GM18861 (cell line): ENCODE results near the gene MYH14.

ENCODE experiments used
- ATAC-seq: cut with Tn5 transposase; IDR thresholded peaks from one replicate; pipeline ENCODE4 v1.9.1; 2021; ENCODE audit not compliant: unreplicated experiment

Gene MYH14

DNA sequence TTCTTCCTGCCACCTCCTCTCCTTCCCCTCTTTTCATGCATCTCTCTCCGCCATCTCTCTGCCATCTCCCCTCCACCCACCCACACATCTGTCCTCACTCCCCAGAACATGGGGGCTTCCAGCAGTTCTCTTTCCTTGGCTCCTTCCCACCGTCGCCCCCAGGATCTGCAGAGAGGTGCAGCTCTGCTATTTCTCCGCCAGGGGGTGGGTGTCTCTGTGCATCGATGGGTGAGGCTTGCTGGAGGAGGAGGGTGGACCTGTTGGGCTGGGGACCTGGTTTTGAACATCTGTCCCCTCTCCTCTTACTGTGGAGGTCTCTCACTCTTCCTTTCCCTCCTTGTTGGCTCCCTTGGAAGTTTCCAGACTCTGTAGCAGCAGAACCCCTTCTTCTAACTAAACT is 51.7 kb downstream of the MYH14 start:
- no peak for ATAC-seq

DNA sequence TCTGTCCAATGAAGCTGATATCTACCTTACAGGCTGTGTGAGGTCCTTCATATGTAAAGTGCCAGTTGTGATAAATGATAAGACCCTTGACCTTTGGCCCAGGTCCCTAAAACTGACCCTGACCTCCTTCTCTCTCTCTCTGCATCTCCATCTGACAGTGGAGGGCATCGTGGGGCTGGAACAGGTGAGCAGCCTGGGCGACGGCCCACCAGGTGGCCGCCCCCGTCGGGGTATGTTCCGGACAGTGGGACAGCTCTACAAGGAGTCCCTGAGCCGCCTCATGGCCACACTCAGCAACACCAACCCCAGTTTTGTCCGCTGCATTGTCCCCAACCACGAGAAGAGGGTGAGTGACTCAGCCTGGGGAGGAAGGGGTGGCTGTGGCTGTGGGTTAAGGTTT is 53.7 kb downstream of the MYH14 start:
- no peak for ATAC-seq

DNA sequence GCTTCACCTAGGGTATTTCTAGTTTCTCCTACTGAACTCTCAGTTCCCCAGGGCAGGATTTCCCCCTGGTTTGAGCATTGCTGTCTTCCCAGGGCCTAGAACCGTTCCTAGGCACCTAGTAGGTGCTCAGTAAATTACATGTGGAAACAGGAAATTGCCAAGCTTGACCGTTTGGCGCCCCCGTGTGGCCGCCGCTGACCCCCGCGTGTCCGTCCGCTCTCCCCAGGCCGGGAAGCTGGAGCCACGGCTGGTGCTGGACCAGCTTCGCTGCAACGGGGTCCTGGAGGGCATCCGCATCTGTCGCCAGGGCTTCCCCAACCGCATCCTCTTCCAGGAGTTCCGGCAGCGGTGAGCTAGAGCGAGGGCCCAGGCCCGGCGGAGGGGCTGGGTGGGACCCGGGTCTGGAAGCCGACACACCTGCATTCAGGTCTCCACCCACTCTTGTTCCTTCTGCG is 55.5 kb downstream of the MYH14 start:
- ATAC-seq: no peak

DNA sequence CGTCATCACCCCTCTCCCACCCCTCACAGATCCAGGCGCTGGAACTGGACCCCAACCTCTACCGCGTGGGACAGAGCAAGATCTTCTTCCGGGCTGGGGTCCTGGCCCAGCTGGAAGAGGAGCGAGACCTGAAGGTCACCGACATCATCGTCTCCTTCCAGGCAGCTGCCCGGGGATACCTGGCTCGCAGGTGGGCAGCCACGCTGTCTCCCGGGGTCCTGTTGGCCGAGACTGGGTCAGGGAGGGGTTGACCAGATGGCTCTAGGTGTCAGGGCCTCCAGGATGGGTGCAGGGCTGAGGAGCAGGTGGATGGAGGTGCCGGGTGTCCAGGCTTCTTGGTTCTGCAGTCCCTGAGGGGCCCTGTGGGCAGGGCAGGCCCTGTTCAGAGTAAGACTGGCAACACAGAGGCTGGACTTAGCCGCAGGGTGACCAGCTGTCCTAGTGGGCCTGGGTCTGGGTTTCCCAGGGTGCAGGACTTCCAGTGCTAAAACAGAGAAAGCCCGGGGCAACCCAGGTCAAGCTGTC is 58.1 kb downstream of the MYH14 start:
- ATAC-seq: no peak

DNA sequence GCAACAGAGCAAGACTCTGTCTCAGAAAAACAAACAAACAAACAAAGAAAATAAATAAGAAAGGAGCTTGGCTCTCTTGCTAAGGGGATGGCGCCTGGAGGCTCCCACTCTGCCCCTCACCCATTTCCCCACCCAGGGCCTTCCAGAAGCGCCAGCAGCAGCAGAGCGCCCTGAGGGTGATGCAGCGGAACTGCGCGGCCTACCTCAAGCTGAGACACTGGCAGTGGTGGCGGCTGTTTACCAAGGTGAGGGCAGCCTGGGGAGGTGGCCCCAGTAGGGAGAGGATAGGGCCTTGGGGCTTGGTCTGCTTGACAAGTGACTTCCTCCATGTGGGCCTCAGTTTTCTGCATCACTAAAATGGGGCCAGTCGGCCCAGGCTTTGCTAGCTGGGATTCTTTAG is 59.8 kb downstream of the MYH14 start:
- no peak for ATAC-seq

DNA sequence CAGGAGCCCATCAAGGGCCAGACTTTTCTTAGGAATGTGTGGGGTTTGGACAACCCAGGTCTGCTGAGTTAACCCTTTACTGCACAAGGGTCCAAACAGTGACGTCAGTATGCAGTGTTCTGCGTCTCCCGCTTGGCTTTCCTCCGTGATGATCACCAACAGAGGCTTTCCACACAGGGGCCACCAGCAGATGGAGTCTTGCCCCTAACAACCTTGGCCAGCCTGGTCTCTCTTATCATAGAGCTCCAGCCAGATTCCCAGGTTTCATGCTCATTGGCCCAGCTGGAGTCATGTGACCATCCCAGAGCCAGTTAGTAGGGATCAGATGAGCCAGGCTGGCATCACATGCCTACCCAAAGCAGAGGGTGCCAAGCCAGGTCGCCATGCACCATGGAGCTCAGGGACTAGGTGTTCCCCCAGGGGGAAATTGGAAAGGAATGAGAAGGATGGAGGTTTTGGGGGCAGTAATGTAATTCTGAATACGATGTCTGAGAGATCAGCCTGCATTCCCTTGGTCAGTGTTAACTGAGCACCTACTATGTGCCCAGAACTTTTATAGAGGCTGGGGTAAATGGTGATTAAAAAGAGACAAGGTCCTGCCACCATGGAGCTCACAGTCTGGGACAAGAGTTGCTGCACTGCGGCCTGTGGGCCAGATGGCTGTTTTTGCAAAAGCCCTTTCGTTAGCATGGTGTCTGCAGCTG is 61.2 kb downstream of the MYH14 start:
- no peak for ATAC-seq

DNA sequence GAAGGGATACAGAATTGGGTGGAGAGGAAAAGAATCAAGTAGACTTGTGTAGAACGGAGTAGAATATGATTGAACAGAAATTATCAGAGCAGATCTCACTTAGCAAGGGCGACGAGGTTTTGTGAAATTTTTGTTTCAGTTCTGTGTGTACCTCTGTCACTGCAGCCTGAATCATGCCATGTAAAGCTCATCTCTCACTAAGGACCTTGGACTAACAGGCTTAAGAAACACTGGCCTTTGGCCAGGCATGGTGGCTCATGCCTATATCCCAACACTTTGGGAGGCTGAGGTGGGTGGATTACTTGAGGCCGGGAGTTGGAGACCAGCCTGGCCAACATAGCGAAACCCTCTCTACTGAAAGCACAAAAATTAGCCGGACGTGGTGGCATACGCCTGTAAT is 62.6 kb downstream of the MYH14 start:
- no peak for ATAC-seq

DNA sequence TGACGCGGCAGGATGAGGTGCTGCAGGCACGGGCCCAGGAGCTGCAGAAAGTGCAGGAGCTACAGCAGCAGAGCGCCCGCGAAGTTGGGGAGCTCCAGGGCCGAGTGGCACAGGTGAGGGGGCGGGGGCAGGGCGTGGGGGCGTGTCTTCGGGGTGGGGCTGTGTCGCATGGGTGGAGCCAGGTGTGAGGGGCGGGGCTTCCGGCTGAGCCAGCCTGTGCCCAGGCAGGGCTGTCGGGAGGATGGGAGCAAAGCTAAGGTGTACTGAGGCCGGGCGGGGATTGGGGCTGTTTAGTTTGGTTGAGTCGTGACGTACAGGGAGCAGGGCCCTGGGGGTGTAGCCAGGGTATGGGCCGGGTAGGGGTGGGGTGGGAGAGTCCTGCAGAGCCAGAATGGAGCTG is 63.5 kb downstream of the MYH14 start:
- ATAC-seq: no peak

DNA sequence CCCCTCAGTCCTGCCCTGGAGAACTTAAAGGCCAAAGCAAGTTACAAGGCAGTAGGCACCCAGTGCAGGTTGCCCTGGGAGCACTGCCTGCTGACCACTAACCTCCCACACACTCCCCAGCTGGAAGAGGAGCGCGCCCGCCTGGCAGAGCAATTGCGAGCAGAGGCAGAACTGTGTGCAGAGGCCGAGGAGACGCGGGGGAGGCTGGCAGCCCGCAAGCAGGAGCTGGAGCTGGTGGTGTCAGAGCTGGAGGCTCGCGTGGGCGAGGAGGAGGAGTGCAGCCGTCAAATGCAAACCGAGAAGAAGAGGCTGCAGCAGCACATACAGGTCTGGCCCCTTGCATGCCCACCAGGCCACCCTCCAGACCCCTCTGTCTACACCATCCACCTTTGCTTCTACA is 64.6 kb downstream of the MYH14 start:
- no peak for ATAC-seq

DNA sequence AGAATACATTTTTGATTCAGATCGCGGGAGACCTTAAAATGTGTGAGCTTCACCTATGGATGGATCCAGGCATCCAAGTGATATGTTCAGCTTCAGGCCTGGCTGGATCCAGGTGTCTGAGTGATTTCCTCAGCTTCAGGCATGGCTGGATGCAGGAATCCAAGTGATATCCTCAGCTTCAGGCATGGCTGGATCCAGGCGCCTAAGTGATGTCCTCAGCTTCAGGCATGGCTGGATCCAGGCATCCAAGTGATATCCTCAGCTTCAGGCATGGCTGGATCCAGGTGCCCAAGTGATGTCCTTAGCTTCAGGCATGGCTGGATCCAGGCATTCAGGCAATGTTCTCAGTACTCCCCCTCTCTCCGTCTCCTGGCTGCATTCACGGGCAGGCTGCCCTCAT is 65.1 kb downstream of the MYH14 start:
- ATAC-seq: no peak

DNA sequence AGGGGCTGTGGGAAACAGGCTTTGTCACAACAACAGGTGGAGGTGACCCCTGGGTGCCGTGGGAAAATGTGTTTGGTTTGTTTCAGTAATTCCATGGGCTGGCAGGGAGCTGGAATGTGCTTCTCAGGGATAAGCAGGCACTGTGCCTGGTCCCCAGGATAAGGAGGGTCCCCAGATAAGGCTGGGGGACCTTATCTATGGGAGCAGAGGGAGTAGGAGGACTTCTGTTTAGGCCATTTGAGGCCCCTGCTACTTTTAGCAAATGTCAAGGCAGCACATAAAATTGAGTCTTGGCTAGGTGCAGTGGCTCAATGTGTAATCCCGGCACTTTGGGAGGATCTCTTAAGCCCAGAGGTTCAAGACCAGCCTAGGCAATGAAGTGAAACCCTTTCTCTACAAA is 66.2 kb downstream of the MYH14 start:
- ATAC-seq: no peak

DNA sequence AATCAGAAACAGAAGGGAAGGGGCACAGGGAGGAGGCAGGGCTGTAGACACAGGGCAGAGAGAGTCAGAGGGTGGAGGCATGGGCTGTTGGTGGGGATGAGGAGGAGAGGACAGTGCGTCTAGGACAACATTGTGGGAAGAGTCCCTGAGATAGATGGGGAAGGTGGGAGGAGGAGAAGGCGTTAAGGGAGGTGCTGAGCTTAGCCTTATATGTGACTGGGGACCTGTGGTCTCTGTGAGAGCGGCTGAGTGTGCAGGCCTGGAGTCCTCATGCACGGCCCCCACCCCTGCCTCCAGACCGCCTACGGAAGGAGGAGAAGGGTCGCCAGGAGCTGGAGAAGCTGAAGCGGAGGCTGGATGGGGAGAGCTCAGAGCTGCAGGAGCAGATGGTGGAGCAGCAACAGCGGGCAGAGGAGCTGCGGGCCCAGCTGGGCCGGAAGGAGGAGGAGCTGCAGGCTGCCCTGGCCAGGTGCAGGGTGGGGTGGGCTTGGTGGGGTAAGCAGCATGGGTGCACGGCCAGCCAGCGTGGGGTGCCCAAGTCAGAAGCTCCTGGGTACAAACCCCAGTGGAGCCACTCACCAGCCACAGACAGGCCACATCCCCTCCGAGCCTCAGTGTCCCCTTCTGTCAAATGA is 69.0 kb downstream of the MYH14 start:
- ATAC-seq: no peak

DNA sequence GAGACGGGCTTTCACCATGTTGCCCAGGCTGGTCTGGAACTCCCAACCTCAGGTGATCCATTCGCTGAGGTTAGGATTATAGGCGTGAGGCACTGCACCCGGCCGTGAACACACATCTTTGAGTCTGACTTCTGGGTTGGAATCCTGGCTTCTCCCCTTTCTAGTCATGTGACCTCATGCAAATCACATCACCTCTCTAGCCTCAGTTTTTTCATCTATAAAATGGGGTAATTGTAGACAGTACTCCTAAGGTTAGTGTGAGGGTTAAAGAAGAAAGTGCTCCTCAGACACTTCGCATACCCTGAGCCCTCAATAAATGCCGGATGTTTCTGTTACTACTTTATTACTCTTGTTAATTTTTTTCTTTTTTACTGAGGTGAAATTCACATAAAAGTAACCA is 70.4 kb downstream of the MYH14 start:
- ATAC-seq: no peak

DNA sequence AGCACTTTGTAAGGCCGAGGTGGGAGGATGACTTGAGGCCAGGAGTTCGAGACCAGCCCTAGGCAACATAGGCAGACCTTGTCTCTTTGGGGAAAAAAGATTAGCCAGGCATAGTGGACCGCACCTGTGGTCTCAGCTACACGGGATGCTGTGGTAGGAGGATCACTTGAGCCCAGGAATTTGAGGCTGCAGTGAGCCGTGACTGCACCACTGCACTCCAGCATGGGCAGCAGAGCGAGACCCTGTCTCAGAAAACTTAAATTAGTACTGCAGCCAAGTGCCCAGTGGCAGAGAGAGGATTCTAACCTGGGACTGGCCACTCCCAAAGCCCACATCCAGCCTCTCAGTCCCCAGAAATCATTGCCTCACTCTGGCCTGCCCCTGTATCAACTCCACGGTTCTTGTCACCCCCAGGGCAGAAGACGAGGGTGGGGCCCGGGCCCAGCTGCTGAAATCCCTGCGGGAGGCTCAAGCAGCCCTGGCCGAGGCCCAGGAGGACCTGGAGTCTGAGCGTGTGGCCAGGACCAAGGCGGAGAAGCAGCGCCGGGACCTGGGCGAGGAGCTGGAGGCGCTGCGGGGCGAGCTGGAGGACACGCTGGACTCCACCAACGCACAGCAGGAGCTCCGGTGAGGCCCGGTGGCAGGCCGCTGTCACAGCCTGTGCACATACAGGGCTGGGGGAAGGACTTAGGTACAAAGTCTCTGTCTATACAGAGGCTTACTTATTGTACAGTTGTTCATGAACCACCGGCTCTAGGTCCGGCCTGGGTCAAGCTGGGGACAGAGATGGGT is 72.4 kb downstream of the MYH14 start:
- no peak for ATAC-seq

DNA sequence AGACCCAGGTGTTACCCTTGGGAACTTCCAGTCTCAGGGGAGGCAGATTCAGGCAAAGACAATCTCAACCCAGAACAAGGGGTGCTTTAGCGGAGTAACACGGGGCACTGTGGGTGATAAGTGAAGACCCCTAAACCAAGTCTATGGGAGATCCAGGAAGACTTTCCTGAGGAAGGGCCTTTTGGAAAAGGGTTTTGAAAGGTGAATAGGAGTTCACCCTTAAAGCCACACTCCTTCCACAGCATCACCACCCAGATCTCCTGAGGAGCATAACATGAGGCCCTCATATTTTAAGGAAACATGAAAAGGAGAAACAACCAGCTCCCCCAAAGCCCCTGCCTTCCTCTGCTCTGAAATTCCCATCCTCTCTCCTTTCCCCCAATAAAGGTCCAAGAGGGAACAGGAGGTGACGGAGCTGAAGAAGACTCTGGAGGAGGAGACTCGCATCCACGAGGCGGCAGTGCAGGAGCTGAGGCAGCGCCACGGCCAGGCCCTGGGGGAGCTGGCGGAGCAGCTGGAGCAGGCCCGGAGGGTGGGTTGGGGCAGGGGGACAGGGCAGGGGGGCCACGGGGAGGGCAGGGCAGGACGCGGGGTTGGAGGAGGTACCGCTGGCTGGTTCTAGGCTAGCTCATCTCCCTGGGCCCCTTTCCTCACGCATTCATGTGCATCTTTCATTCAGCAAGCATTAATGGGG is 73.1 kb downstream of the MYH14 start:
- no peak for ATAC-seq

DNA sequence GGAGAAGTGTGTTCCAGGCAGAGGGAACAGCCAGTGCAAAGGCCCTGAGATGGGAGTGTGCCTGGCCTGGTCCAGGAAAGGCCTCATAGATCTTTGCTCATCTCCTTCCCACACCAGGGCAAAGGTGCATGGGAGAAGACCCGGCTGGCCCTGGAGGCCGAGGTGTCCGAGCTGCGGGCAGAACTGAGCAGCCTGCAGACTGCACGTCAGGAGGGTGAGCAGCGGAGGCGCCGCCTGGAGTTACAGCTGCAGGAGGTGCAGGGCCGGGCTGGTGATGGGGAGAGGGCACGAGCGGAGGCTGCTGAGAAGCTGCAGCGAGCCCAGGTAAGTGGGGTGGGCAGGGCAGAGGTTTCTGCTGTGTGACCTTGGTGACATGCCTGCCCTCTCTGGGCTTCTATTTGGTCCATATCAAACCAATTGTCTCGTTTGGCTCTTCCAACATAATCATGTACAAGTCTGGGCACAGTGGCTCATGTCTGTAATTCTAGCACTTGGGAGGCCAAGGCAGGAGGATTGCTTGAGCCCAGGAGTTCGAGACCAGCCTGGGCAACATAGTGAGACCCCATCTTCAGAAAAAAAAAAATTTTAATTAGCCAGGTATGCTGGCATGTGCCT is 74.7 kb downstream of the MYH14 start:
- ATAC-seq: no peak

DNA sequence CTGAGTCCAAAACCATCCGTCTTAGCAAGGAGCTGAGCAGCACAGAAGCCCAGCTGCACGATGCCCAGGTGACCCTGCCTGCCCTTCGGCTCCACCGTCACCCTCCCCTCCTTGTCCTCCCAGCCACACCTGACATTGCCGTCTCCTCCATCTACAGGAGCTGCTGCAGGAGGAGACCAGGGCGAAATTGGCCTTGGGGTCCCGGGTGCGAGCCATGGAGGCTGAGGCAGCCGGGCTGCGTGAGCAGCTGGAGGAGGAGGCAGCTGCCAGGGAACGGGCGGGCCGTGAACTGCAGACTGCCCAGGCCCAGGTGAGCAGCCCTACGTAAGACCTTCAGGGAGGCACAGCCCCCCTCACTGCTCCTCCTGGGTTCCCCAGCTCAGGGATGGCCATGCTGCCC is 76.7 kb downstream of the MYH14 start:
- ATAC-seq: no peak

DNA sequence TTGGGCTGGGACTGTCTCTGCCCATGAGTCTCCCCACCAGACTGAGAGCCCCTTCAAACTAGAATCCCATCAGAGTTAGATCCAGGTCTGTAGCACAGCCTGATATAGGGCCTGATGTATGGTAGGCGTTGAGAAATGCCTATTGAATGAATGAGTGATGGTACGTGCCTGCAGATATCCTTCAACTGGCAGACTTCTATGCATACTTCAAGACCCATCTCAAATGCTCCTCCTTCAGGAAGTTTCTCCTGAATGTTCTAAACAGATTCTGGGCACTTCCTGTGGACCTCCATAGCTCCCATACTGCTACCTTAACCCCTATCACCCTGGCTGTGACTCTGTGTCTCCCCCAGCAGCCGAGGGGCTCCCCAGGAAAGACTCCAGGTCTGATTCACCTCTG is 77.6 kb downstream of the MYH14 start:
- ATAC-seq: no peak

DNA sequence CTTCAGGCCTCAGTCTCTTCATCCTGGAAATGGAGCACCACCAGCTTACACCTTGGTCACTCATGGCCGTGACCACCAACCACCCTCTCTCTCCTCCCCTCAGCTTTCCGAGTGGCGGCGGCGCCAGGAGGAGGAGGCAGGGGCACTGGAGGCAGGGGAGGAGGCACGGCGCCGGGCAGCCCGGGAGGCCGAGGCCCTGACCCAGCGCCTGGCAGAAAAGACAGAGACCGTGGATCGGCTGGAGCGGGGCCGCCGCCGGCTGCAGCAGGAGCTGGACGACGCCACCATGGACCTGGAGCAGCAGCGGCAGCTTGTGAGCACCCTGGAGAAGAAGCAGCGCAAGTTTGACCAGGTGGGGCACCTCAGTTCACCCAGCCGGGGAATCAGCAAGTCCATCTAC is 78.1 kb downstream of the MYH14 start:
- ATAC-seq: no peak

DNA sequence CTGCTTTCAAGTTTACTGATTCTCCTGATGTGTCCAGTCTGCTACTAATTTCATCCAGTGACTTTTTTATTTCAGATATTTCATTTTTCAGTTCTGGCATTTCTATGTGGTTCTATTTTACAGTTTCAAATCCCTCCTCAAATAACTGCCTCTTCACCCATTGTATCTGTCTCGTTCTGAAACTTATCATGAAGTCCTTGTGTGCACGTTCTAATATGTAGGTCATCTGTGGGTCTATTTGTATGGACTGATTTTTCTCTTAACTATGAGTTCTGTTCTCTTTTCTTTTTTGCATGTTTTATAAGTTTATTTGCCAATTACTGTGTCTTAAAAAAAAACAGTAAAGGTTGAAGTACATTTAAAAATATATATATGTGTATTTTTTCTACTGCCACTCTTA is 82.4 kb downstream of the MYH14 start:
- no peak for ATAC-seq

DNA sequence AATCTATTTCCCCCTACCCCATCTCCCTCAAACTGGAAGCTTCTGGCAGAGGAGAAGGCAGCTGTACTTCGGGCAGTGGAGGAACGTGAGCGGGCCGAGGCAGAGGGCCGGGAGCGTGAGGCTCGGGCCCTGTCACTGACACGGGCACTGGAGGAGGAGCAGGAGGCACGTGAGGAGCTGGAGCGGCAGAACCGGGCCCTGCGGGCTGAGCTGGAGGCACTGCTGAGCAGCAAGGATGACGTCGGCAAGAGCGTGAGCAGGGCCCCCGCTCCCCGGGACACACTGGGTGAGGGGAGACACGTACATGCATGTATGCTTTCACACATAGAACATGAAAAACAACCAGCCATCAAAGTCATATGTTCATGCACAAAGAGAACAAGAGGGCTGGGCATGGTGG is 83.0 kb downstream of the MYH14 start:
- ATAC-seq: no peak
